M059J (cell line): ENCODE data around the gene IMP3. TPM values are rescaled to one million over a fixed set of nuclear protein-coding genes. Genes with fewer than 3 reads are reported as not detected.
"Not testable (repeated sequence)": the region's sequence is repeated elsewhere in the genome, so short reads cannot be mapped to it uniquely, and the experiment has no call there.

ENCODE experiments used
- DNase-seq: peaks from one replicate; pipeline ENCODE4 v3.0.0-alpha.2; 2012; ENCODE audit warnings: low read depth
- total RNA-seq: library from RNA; depleted of rRNA; stranded (reverse); fragments of >200 nt; shearing (Covaris generic); gene quantifications from 2 replicates; pipeline ENCODE4 v1.2.3, GENCODE V29; 2014

The IMP3 gene
- total RNA-seq, 1 experiment from 2014 or later = 93.7 TPM

DNA sequence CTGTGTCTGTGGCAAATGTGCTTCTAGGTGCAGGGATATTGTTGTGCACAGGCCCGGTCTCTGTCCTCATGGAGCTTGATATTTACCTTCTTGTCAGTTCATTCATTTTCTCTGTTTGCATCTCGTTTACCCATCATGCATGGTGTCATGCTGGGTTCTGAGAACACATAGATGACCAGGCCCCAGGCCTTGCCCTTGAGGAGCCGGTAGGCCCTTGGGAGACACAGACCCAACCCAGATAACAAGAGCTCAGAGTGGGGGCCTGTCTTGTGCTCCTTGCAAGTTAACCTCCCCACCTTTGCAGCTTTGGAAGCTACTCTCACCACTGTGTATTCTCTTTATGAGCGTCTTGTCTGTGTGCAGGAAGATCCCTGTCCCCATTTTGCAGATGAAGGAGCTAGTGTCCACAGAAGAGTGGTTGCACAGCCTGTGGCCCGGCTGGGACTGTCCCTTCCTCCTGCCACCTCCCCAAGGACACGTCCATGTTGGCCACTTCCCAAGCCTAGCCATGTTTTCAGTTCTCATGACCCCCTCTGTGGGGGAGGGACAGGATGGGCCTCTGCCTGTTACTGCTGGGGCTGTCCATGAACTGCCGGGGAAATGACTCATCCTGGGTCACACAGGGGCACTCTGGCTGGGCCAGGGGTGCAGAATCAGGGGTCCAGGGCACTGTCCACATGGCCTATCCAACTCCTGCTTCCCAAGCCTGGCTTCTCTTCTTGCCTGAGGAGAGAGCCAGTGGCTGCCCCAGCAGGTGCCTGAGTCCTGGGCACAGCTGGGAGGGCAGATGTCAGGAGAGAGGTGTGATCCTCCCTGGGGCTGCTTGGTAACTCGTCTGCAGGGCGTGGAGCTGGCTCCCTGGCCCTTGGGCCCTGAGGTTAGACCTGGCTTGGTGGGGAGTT, 11.1 kb upstream of the IMP3 start:
- peak; percentile 72 for DNase-seq

DNA sequence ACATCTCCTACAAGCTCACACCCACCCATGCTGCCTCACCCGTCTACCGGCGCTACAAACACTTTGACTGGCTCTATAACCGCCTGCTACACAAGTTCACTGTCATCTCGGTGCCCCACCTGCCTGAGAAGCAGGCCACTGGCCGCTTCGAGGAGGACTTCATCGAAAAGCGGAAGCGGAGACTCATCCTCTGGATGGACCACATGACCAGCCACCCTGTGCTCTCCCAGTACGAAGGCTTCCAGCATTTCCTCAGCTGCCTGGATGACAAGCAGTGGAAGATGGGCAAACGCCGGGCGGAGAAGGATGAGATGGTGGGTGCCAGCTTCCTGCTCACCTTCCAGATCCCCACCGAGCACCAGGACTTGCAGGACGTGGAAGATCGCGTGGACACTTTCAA, 9.8 kb upstream of the IMP3 start:
- DNase-seq = no peak

DNA sequence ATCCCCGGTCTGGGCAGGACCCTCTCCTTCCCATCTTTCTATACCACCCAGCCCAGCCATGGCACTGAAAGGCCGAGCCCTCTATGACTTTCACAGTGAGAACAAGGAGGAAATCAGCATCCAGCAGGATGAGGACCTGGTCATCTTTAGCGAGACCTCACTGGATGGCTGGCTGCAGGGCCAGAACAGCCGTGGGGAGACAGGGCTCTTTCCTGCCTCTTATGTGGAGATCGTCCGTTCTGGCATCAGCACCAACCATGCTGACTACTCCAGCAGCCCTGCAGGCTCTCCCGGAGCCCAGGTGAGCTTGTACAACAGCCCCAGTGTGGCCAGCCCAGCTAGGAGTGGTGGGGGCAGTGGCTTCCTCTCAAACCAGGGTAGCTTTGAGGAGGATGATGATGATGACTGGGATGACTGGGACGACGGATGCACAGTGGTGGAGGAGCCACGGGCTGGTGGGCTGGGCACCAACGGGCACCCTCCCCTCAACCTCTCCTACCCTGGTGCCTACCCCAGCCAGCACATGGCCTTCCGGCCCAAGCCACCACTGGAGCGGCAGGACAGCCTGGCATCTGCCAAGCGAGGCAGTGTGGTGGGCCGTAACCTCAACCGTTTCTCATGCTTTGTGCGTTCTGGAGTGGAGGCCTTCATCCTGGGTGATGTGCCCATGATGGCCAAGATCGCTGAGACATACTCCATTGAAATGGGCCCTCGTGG, 9.2 kb upstream of the IMP3 start:
- no peak for DNase-seq

- DNase-seq = peak; percentile 48
Measured at GRCh38 chr15:75648156-75649000, 8.4 kb upstream of the IMP3 start.

DNA sequence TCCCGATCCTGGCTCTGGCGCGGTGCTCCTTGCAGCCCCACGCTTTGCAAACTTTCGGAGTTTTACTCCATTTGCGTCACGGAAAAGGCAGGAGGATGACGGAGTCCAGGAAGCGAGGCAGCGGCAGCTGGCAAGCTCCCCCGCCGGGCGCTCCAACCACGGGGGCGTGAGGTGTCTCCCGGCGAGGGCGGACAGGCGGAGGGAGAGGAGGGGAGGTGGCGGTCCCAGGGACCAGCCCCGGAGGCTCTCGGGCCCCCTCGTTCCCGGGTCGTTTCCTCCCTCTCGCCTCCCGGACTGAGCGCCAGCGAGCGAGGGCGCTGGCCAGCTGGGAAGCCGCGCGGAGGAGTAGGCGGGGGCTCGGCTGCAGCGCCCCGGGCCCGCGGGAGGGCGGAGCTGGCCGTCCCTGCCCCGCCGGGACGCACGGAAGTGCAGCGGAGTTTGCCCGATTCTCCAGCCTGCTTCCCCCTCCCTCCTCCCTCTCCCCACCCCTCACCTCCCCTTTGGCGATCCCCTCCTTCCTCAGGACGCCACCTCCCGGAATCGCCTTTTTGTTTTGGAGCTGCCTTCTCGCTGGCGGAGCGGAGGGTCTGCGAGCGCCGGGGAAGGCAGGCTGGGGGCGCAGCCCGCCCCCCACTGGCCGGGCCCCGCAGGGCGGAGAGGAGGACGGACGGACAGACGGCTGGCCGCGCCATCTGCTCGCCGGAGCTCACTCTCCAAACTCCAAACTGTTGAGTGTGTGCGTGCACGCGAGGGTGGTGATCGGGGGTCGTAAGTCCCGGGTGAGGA, 7.5 kb upstream of the IMP3 start, which contains the start of gene SNX33:
Gene SNX33 (plus strand): TSS at position 543 of the 786 bp plus-strand sequence. CDS start 1,191 bp downstream, outside the sequence.
- DNase-seq = peak; percentile 79

- DNase-seq = peak; percentile 31
Measured at GRCh38 chr15:75646944-75647364, 6.9 kb upstream of the IMP3 start.

GRCh38 chr15:75646112-75646943, 6.3 kb upstream of the IMP3 start:
- DNase-seq = no peak

DNA sequence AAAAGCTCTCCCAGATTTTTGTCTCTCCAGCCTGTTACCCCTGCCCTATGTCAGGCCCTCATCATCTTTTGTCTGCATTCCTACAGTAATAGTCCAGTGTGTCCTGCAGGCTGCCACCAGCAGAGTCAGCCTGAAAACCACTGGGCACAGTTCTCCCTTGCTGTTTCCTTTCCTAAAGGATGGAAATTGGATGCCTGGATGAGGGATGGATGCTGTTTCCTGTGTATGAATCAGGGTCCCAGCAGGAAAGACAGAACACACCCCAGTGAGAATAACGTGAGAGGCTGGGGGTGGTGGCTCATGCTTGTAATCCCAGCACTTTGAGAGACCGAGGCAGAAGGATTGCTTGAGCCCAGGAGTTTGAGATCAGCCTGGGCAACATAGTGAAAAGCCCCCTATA, 4.4 kb upstream of the IMP3 start:
- no peak for DNase-seq

- DNase-seq = no peak
Measured at GRCh38 chr15:75641603-75642002, 1.6 kb upstream of the IMP3 start.

GRCh38 chr15:75641179-75641503, 1.1 kb upstream of the IMP3 start:
- no peak for DNase-seq

- DNase-seq = peak; percentile 66
Measured at GRCh38 chr15:75640483-75641178, 607 bp upstream of the IMP3 start.

DNA sequence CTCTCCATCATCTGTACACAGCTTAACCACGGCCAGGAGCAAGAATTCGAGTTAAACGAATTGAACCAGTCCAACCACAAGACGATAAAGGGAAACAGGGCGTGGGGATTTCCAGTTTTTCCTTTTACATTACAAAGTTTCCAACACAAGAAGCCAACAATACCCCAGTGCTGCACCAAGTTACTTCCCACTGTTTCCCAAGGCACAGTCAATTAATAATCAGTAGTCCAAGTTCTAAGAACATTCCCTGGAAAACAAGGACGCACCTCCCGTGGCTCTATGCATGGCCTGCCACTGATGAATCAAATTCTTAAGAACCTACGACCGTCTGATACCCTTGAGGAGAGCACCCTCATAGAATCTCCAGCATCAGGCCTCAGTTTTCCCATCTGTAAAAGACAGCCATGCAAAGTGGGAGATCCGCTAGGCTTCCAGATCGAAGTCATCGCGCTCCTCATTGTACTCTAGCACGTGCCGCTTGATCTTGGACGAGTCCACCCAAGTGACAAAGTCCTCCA, 774 bp downstream of the IMP3 start:
- DNase-seq = peak; percentile 20

DNA sequence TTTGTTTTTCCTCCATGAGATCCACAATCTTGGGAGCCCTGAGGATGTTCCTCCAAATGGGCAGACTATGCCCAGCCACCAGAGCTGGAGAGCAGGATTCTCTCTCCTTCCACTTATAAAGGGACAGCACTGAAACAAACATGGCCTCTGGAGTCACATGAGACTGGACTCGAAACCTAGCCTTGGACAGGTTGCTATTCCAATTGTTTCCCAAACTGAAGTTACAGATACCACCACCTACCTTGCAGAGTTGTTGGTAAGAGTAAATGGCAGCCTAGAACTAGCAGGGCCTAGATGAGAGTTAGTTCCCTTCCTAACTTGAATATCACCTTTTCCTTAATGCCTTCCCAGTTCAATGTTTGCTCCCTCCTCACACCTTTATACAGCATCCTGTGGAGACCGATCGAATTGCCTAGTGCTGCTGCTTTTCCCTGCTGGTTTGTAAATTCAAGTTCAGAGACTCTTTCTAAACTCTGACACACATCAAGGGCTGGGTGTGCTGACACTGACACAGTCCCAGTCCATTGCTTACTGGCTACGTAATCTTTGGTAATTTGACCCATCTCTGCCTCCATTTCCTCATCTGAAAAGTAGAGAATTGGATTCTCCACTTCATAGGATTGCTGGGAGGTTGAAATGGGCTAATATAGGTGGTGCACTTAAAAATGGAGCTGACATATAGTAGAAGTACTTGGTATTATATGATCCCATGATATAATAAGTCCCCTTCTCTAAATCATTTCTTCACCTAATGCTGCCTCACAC, 2.6 kb downstream of the IMP3 start:
- no peak for DNase-seq

DNA sequence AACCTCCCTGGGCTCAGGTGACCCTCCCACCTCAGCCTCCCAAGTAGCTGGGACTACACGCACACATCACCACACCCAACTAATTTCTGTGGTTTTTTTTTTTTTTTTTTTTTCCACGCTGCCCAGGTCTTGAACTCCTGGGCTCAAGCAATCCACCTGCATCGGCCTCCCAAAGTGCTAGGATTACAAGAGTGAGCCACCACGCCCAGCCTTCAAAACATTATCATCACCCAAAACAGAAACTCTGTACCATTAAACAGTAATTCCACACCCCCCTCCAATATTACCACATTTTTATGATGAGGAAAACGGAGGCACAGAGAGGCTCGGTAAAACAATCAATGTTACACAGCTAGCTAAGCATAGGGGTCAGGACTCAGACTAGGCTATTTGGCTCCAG, 4.0 kb downstream of the IMP3 start:
- no peak for DNase-seq

DNA sequence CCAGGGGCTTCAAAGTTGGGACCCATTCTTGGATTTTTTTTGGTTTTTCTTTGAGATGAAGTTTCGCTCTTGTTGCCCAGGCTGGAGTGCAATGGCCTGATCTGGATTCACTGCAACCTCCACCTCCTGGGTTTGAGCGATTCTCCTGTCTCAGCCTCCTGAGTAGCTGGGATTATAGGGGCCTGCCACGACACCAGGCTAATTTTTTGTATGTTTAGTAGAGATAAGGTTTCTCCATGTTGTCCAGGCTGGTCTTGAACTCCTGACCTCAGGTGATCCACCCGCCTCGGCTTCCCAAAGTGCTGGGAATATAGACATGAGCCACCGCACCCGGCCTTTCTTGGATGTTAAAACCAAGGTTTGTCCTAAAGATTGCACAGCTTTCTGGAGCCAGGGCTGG, 6.1 kb downstream of the IMP3 start:
- DNase-seq = not testable (repeated sequence)

DNA sequence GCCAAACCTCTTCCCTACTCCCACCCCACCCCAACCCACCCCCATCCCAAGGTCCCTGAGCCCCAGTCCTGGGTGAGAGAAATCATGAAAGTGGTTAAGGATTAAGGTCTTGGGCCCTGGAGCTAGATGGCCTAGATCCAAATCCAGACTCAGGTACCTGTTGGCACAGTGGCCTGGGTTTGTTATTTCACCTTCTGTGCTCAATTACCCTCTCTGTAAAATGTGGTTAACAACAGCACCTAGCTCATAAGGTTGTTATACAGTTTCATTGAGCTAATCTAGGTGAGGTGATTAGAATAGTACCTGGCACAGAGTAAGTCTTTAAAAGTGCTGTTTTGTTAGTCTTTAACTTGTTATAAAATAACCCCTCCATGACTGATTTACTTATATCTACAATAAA, 8.1 kb downstream of the IMP3 start:
- DNase-seq = no peak

DNA sequence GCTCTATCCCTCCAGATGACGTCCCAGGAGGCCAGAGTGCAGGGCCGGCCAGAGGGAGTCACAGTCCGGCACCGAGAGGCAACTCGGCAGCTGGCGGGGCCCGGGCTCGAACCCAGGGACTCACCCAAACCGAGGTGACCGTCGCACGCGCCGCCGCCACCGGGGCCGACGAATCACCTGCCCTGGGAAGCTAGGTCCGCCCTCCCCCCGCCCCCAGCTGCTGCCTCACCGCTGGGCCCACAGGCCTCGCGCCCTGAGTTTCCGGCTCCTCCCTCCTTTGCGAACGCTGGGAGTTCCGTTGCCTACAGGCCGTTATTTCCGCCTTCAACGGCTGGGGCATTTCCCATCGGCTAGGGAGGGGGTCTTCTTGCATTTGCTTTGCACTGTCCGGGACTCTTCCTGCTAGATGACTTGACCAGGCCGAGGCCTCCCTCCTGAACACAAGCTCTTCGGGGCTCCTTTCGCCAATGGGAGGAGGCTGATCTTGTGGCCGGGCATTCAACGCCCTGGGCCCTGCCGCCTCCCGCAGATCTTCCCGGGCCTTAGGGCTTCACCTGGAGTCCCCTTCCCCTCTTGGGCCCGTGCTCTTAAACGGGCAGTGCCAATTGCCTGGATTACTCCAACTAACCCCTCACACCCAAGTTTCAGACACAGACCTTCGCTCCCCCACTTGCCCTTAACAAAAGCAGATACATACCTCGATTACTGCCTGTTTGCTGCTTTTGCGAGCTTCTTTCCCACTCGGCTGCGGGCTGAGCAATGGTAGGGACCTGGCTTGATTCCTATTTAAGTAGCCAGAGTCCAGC, 14.3 kb downstream of the IMP3 start, which contains the start of gene SNUPN:
Gene SNUPN (minus strand): TSS at position 184 of the 806 bp plus-strand sequence. CDS start 4,674 bp downstream, outside the sequence.
- DNase-seq = peak; percentile 89

DNA sequence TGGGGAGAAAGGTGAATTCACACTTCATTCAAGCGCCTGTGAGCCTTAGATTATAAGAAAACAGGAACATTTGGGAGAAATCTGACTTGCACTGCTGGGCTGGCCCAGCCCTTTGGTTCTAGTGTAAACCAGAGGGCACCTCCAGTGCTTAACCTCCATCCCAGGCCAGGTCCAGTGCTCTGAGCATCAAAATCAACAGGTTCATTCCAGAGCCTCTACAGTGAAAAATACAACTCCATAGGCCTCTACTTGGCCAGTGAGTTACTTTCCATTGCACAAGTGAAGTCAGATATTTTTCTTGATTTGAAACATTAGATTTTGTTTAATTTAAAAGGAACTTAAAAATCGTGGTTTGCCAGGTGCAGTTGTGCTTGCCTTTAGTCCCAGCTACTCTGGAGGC, 17.5 kb downstream of the IMP3 start:
- DNase-seq = no peak
